Smooth muscle cell of the brain vasculature (primary cell): ENCODE results near the gene SPATA13.
"Not testable (repeated sequence)": the region's sequence is repeated elsewhere in the genome, so short reads cannot be mapped to it uniquely, and the experiment has no call there.

Experiments
- DNase-seq: peaks from one replicate; pipeline ENCODE4 v3.0.0-alpha.2; 2012; ENCODE audit warnings: low read depth, low spot score

SPATA13 gene

GRCh38 chr13:24195626-24196025 lies 35.1 kb downstream of the SPATA13 start:
- DNase-seq: no peak

DNA sequence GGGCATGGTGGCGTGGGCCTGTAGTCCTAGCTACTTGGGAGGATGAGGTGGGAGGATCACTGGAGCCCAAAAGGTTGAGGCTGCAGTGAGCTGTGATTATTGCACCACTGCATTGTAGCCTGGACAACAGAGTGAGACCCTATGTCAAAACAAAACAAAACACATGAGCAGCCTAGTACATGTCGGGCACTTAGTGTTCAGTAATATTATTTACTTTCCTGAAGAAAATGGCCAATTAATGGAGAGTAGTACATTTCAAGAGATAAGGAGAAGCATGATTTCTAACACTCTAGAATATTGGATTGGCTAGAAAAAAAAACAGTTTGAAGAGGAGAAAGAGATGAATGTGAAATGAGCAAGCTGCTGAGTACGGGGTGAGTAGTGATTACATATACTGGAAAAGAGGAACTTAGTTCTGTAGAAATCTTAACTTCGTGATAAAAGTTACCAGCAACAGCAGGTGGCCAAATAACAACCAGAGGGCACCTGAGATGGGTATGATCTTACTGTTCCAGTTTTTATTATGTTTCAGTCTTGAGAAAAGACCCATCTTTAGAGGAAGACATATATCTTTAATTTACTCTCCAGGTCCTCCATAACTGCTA lies 36.2 kb downstream of the SPATA13 start:
- DNase-seq: no peak

DNA sequence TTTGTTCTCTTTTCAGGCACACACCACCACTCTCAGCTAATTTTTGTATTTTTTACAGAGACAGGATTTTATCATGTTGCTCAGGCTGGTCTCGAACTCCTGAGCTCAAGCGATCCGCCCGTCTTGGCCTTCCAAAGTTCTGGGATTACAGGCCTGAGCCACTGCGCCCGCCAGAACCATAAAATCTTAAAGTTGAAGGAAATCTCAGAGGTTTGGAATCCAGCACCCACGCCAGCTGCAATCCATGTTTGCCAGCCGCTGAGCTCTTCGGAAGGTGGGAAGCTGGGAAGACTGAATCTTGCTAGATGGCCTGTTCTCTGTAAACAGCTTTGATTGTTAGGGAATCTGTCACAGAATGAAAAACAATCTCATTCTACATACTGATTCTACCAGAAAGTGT lies 38.5 kb downstream of the SPATA13 start:
- DNase-seq: no peak

DNA sequence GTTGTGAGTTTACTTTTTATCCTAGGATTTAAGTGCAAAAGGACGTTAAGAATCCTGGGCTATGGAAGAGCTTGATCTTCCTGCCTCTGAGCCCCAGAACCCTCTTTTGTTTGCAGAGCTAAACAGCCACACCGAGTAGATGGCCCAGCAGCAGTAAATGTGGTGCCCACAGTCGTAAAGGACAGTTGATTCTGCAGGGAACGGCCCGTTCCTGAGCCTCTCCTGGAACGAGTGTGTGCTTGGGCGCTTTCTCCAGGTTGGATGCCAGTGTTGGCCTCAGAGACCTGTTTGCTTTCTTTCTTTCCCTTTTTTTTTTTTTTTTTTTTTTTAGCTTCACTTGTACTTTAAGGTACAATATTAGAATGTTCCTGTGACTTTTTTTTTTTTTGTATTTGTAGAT lies 41.7 kb downstream of the SPATA13 start:
- no peak for DNase-seq

DNA sequence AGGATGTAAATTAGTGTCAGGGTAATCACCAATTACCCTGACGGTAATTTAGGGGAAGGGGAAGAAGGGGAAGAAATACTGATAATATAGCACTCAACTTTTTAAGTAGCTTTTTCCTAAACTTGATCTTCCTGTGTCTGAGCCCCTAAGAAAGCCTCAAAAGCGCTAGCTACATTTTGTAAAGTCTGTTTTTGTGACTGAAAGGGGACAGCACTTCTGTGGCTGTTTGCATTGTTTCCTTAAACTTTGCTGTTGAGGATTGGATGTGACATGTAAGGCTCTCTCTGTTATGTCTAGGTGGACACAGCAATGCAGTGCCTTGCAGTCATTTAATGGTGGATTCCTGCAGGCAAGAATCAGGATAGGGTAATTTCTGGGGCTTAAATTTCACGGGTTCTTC lies 42.8 kb downstream of the SPATA13 start:
- DNase-seq: no peak

GRCh38 chr13:24203811-24204210 lies 43.3 kb downstream of the SPATA13 start:
- no peak for DNase-seq

DNA sequence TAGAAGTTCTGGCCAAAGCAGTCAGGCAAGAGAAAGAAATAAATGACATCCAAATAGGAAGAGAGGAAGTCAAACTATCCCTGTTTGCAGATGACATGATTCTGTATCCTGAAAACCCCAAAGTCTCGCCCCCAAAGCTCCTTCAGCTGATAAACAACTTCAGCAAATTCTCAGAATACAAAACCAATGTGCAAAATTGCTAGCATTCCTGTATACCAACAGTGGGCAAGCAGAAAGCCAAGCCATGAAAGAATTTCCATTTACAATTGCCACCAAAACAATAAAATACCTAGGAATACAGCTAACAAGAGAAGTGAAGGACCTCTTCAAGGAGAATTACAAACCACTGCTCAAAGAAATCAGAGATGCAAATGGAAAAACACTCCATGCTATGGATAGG lies 44.6 kb downstream of the SPATA13 start:
- not testable (repeated sequence) for DNase-seq

DNA sequence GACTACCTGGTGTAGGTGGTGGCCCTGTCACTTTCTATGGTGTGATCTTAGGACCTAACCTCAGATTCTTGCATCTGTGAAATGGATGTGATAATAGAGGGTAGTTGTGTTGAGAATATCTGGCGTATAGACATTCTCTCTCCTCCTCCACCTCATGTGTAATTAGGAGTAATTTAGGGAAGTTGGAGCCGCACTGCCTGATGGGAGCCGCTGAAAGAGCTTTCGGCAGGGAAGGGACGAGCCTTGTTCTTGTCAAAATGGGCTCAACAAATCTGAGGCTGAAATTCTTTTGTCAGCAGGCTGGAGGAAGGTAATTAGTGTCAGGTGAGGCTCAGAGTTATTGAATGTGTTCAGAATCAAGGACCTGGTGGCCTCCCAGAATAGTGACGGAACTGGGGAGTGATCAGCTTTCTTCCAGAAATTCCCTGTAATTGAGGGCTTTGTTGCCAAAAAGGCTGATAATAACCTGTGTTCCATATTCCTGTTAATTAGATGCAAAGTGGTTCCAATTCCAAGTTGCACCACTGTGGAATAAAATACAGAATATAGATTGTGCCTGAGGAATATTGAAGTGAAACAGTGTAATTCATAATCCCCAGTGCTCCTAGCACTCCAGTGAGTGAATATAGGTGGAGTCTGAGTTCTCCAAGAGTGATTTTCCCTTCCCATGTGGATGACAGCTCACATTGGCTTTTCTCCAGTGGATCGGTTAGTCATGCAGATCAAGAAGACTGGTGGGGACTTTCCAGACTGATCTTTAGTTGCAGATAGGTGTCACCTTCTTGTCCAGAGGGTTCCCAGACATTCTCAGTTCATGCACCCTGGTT lies 47.5 kb downstream of the SPATA13 start:
- no peak for DNase-seq

- DNase-seq: no peak
Measured at GRCh38 chr13:24209138-24209537, 48.6 kb downstream of the SPATA13 start.

- DNase-seq: no peak
Measured at GRCh38 chr13:24212254-24212653, 51.7 kb downstream of the SPATA13 start.

GRCh38 chr13:24212674-24213073 lies 52.2 kb downstream of the SPATA13 start:
- no peak for DNase-seq

GRCh38 chr13:24213932-24214331 lies 53.4 kb downstream of the SPATA13 start:
- DNase-seq: no peak

GRCh38 chr13:24214528-24214927 lies 54.0 kb downstream of the SPATA13 start:
- no peak for DNase-seq

DNA sequence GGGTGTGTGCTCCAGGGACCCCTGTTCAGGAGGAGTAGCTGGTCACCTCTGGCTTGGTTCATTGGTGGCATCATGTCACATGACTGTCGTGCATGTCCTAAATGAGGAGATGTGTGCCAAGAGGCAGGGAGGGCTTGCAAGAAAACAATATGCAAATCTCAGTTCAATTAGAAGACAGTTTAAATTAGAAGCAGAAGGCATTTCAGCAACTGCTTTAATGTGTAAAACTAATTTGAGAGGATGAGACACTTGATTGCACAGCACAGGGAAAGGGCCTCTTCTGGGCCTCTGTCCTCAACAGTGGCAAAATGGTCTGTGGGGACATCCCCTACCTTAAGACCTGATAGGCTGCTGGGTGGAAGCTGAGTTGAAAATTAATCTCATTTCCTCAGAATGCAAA lies 54.6 kb downstream of the SPATA13 start:
- no peak for DNase-seq

GRCh38 chr13:24215732-24216131 lies 55.2 kb downstream of the SPATA13 start:
- no peak for DNase-seq

DNA sequence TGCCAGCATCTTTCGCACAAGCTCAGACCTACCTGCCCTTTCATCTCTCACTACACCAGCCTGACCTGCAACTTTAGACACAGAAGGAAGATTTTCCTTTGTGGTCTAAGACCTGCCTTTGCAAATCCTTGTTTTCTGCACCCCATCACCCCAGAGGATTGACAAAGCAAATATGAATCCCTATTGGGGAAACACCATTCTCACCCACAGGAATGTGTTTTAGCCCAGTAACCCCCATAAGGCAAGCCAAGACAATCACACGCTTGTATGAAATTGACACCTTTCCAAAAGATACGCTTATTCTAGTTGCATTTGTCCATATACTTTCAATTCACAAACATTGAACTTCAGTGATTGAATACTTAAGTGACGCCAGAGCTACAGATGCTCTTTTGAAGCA lies 55.7 kb downstream of the SPATA13 start:
- DNase-seq: no peak

GRCh38 chr13:24216779-24217178 lies 56.3 kb downstream of the SPATA13 start:
- not testable (repeated sequence) for DNase-seq

- DNase-seq: no peak
Measured at GRCh38 chr13:24217601-24218281, 57.2 kb downstream of the SPATA13 start.

GRCh38 chr13:24218338-24218737 lies 57.8 kb downstream of the SPATA13 start:
- DNase-seq: no peak

DNA sequence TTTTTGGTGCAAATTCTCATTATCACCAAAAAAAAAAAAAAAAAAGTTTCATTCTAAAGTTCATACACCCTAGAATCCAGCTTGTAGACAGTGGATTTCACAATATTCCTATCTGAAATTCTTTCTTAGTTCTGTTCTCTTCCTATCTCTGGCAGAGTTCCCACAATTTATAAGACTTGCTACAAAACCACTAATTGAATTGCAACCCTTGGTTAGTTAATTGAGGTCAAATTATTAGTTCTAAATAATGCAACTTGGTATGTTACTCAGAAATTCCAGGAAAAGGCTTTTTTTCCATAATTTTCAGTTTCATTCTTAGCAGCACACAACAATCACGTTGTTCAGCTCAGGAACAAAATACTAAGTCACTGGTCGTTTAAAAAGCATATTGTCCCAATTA lies 58.5 kb downstream of the SPATA13 start:
- no peak for DNase-seq

DNA sequence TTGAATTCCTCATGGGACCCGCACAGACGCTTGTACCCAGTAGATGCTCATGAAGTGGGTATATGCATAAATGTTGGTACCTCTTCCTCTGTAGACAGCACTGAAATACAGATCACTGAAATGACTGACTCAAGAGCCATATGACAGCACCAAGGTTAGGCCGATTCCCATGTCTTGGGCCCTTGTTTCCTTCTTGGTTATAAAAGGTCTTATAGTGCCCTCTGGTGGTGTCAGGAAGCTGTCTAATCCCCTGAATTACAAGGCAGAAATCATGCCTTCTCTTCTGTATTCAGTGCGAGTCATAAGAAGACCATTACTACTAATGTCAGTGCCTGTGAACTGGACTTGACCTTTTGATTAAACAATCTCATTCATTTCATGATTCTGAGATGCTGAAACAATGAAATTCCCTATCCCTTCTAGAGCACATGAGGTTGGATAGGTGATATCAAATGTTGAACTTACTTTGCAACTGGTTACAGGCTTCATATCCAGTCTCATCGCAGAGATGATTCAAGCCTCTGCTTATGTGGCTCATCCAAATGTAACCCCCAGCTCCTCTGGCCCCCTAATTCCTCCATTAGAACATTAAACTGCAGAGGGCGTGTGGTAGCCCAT lies 59.7 kb downstream of the SPATA13 start:
- DNase-seq: peak; percentile 68

DNA sequence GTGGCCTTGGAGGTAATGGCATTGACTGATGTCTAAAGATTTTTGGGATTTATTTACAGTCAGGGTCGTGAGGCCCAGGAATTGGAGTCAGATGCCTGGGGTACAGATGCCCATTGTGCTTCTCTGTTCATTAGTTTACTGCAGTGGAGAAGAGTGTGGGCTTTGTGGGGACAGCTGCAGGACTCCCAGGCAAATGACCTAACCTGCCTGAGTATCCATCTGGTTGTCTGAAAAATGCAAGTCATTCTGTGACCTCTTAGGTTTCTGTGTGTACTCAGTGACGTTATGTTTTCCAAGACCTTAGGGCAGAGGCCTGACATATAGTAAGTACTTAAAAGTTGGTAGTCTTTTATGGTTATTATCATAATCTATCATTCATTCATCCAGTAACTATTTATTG lies 60.5 kb downstream of the SPATA13 start:
- DNase-seq: no peak
